OCI-LY1 (cell line): ENCODE results near the gene C1QTNF5.

Source experiments
- EZH2 ChIP-seq: fragments of 200-600 bp; sonication (generic), shearing (Covaris generic); IDR thresholded peaks from 2 replicates; pipeline ENCODE4 v1.8.0; 2017; ENCODE audit warnings: borderline replicate concordance, mixed run types, mild to moderate bottlenecking, antibody characterized with exemption, low read length, moderate library complexity, mixed read lengths
- TF ChIP-seq, protein P1 (sequence below): fragments of 200-600 bp; sonication (generic), shearing (Covaris generic); IDR thresholded peaks from 2 replicates; pipeline ENCODE4 v1.5.1; 2017; ENCODE audit warnings: mild to moderate bottlenecking, antibody characterized with exemption, low read length, moderate library complexity, mixed read lengths

DNA sequence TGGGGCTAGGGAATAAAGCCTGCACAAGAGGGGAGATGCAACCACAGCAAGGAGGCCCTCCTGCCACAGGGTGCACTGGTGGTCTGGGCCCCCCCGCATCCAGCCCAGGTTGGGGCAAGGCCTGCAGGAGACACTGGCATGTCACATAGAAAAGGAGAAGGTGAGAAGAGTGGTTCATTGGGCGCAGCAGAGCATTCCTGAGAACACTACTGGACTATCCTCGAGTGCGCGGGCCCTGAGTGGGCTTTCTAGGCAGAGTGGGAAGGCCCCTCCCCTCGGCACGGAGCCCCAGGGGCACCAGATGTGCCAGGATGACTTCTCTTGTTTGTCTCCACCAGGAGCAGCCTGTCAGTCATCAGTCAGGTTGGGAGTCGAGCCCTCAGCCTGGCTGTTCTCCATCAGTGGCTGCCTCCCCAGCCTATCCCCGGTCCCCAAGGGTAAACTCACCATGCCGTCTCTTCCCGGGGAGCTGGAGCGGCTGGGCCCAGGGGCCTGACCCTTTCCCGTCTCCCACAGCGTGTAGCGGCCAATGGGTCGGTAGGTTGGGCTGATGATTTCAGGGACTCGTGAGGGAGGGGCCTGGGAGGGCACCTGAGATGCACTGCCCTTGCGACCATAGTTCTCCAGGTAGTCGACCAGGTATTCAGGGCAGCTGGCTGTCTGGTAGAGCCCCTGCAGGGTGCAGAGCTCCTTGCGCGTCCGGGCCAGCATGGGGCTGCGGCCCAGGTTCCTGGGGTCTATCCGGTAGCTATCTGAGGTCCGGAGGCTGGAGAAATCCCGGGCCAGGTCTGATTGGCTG is 31.8 kb upstream of the C1QTNF5 start:
- TF ChIP-seq, protein P1, sequence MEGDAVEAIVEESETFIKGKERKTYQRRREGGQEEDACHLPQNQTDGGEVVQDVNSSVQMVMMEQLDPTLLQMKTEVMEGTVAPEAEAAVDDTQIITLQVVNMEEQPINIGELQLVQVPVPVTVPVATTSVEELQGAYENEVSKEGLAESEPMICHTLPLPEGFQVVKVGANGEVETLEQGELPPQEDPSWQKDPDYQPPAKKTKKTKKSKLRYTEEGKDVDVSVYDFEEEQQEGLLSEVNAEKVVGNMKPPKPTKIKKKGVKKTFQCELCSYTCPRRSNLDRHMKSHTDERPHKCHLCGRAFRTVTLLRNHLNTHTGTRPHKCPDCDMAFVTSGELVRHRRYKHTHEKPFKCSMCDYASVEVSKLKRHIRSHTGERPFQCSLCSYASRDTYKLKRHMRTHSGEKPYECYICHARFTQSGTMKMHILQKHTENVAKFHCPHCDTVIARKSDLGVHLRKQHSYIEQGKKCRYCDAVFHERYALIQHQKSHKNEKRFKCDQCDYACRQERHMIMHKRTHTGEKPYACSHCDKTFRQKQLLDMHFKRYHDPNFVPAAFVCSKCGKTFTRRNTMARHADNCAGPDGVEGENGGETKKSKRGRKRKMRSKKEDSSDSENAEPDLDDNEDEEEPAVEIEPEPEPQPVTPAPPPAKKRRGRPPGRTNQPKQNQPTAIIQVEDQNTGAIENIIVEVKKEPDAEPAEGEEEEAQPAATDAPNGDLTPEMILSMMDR: no peak
- TF ChIP-seq EZH2: no peak
